ENCODE results near the gene GFI1. TPM values are rescaled to one million over a fixed set of nuclear protein-coding genes. Genes with fewer than 3 reads are reported as not detected.

GFI1 gene
- total and polyA plus RNA-seq, 12 donors, result 0.11 to 0.93 (median 0.32) TPM; not detected in 1

DNA sequence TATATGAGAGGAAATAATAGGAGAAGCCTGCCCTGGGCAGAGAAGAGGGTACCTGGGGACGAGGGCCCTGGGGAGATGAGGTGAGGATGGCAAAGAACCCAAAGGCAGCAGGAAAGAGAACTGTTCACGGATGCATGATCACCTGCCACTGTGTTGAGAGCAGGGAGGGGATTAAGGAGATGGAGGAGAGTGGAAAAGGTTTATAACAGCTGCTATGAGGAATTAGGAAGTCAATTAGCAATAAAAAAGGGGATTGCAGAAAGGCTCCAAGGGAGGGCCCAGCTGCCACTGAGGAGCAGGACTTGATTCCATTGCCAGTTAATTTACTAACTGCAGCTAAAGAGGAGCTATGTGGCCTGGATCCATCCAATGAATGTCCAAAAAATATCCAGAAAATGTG lies 61.1 kb downstream of the GFI1 start:
- TF ChIP-seq CTCF (IDR thresholded peaks at IDR 0.05) (no peak), POLR2A (IDR thresholded peaks at IDR 0.05) (no peak)
- no peak overlapping the region for H3K4me3 ChIP-seq
- H3K27ac ChIP-seq, result no peak overlapping the region
- WGBS, 4 donors, result 72 to 81% (median 76%) methylated on average over 2 of the region's 2 CpGs
- H3K9me3 ChIP-seq (replicated peaks in 1 of 3), result no peaks in the 10 kb centered on the region
- DNase-seq, result no peak
- H3K27me3 ChIP-seq, result no peaks in the 10 kb centered on the region
- H3K4me1 ChIP-seq (replicated peaks in 1 of 2), result no peaks in the 10 kb centered on the region
- H3K36me3 ChIP-seq (replicated peaks in 1 of 2), result no peaks in the 10 kb centered on the region
- intact Hi-C loops (cut with DNase I), result no loop called here

Other genes starting within 250 kb of the GFI1 start
- gene GLMN, start 187.9 kb downstream of the GFI1 start, total RNA-seq, result 10 to 100 TPM in 1 of 9 donors, 1 to 10 TPM in 8; 1.1 to 15.1 (median 5.9) TPM
- gene GLMN, start 187.9 kb downstream of the GFI1 start, polyA plus RNA-seq, result 10 to 100 TPM in 2 of 3 donors, 1 to 10 TPM in 1; 7.6 to 73.1 (median 24.8) TPM
- 10 to 100 TPM in 7 of 9 donors, 1 to 10 TPM in 2; 2.3 to 29.0 (median 16.5) TPM for gene RPAP2, start 187.9 kb downstream of the GFI1 start, total RNA-seq
- gene RPAP2, start 187.9 kb downstream of the GFI1 start, polyA plus RNA-seq, result 10 to 100 TPM in 2 of 3 donors, 1 to 10 TPM in 1; 8.3 to 24.6 (median 12.0) TPM

All from adrenal gland (tissue), 12 donors.